HEK293T (cell line): ENCODE results near the gene CAMKMT.

Experiments
- CTCF ChIA-PET: fragments of 350-600 bp; formaldehyde crosslinking; extraction: SDS; loops from one replicate; lab custom pipeline; 2021; ENCODE audit warnings: antibody characterized with exemption, inconsistent platforms; lab: Yijun Ruan, JAX
- POLR2A ChIA-PET: fragments of 350-600 bp; formaldehyde crosslinking; extraction: SDS; loops from one replicate; lab custom pipeline; 2020; ENCODE audit warnings: antibody characterized with exemption, inconsistent platforms; lab: Yijun Ruan, JAX
- DNase-seq: peaks from one replicate; pipeline ENCODE4 v3.0.0; 2012; ENCODE audit warnings: mixed read lengths; ENCODE audit errors: extremely low spot score
- ARNT ChIP-seq: fragments of 450-650 bp; IDR thresholded peaks from 2 replicates; pipeline ENCODE4 v1.6.1; 2017; ENCODE audit warnings: mild to moderate bottlenecking
- BHLHE40 ChIP-seq: fragments of 450-650 bp; IDR thresholded peaks from 2 replicates; pipeline ENCODE4 v1.6.1; 2016; ENCODE audit warnings: mild to moderate bottlenecking, moderate library complexity, borderline replicate concordance
- CTBP1 ChIP-seq: fragments of 450-650 bp; IDR thresholded peaks from 2 replicates; pipeline ENCODE4 v1.6.1; 2016; ENCODE audit warnings: borderline replicate concordance
- ELF4 ChIP-seq: fragments of 450-650 bp; IDR thresholded peaks from 2 replicates; pipeline ENCODE4 v1.6.1; 2017; ENCODE audit warnings: antibody characterized with exemption
- FOXA1 ChIP-seq: fragments of 450-650 bp; IDR thresholded peaks from 2 replicates; pipeline ENCODE4 v1.6.1; 2016; ENCODE audit warnings: mild to moderate bottlenecking
- FOXK2 ChIP-seq: fragments of 450-650 bp; IDR thresholded peaks from 2 replicates; pipeline ENCODE4 v1.6.1; 2016; ENCODE audit warnings: mild to moderate bottlenecking
- FOXM1 ChIP-seq: fragments of 450-650 bp; IDR thresholded peaks from 2 replicates; pipeline ENCODE4 v1.6.1; 2017; ENCODE audit warnings: mild to moderate bottlenecking, borderline replicate concordance
- HDGF ChIP-seq: fragments of 450-650 bp; IDR thresholded peaks from 2 replicates; pipeline ENCODE4 v1.6.1; 2017; ENCODE audit warnings: antibody characterized with exemption, borderline replicate concordance
- L3MBTL2 ChIP-seq: fragments of 450-650 bp; conservative IDR thresholded peaks from 2 replicates; pipeline ENCODE4 v1.6.1; 2016; ENCODE audit warnings: mild to moderate bottlenecking
- LEF1 ChIP-seq: fragments of 450-650 bp; IDR thresholded peaks from 2 replicates; pipeline ENCODE4 v1.6.1; 2017; ENCODE audit warnings: mild to moderate bottlenecking, borderline replicate concordance
- NFRKB ChIP-seq: fragments of 450-650 bp; IDR thresholded peaks from 2 replicates; pipeline ENCODE4 v1.6.1; 2016; ENCODE audit warnings: mild to moderate bottlenecking, moderate library complexity
- PKNOX1 ChIP-seq: fragments of 450-650 bp; IDR thresholded peaks from 2 replicates; pipeline ENCODE4 v1.6.1; 2016
- SP1 ChIP-seq: fragments of 450-650 bp; IDR thresholded peaks from 2 replicates; pipeline ENCODE4 v1.6.1; 2017
- SUZ12 ChIP-seq: fragments of 450-650 bp; IDR thresholded peaks from 2 replicates; pipeline ENCODE4 v1.6.1; 2016; ENCODE audit warnings: mild to moderate bottlenecking
- TARDBP ChIP-seq: fragments of 450-650 bp; IDR thresholded peaks from 2 replicates; pipeline ENCODE4 v1.6.1; 2016
- ZNF384 ChIP-seq: fragments of 450-650 bp; IDR thresholded peaks from 2 replicates; pipeline ENCODE4 v1.6.1; 2016

Gene CAMKMT

GRCh38 chr2:44706681-44707553, 345.2 kb downstream of the CAMKMT start:
- TF ChIP-seq SUZ12 (no peak), SP1 (no peak), HDGF (no peak), CTBP1 (no peak), FOXM1 (no peak), NFRKB (no peak), FOXA1 (no peak)
- CTCF ChIA-PET: no interaction called here
- no peak for DNase-seq
- POLR2A ChIA-PET: no interaction called here

- ChIA-PET POLR2A (no interaction called here), CTCF (interaction anchor here (1.4 kb wide), 1 partner anchor 228 kb away, joined by 3 read pairs; no protein-coding TSS in a partner anchor)
- no peak for DNase-seq
- no peak for TF ChIP-seq PKNOX1
- no peak for TF ChIP-seq CTBP1
- TF ChIP-seq ELF4: no peak
- no peak for TF ChIP-seq SUZ12
- TF ChIP-seq FOXM1: no peak
- no peak for TF ChIP-seq ARNT
- TF ChIP-seq FOXA1: no peak
- TF ChIP-seq SP1: no peak
- TF ChIP-seq BHLHE40: no peak
These were observed 346.4 kb downstream of the CAMKMT start for GRCh38 chr2:44707945-44708660.

GRCh38 chr2:44708661-44709000, 346.9 kb downstream of the CAMKMT start:
- TF ChIP-seq FOXM1 (no peak), BHLHE40 (no peak), ELF4 (no peak), L3MBTL2 (no peak), NFRKB (no peak), HDGF (no peak), SP1 (no peak), SUZ12 (no peak), FOXA1 (no peak), CTBP1 (no peak), ZNF384 (no peak), ARNT (no peak)
- ChIA-PET CTCF (interaction anchor here (0.7 to 1.4 kb wide), 2 partner anchors 229 to 495 kb away, joined by 3 read pairs; no protein-coding TSS in a partner anchor), POLR2A (no interaction called here)
- no peak for DNase-seq

GRCh38 chr2:44713170-44713569, 351.4 kb downstream of the CAMKMT start:
- ChIA-PET CTCF (no interaction called here), POLR2A (no interaction called here)
- no peak for DNase-seq
- no peak for TF ChIP-seq HDGF
- TF ChIP-seq ELF4: no peak
- no peak for TF ChIP-seq FOXA1
- TF ChIP-seq CTBP1: no peak
- TF ChIP-seq FOXK2: no peak
- TF ChIP-seq L3MBTL2: no peak
- no peak for TF ChIP-seq TARDBP
- TF ChIP-seq FOXM1: no peak
- TF ChIP-seq SUZ12: no peak

- peak; percentile 36 for DNase-seq
- ChIA-PET POLR2A (no interaction called here), CTCF (interaction anchor here (0.6 to 0.8 kb wide), 2 partner anchors 9 to 13 kb away, joined by 3 to 4 read pairs; no protein-coding TSS in a partner anchor)
- TF ChIP-seq ZNF384 (no peak), FOXA1 (no peak), FOXK2 (no peak)
These were observed 353.9 kb downstream of the CAMKMT start for GRCh38 chr2:44715671-44716081.

- ChIA-PET CTCF (interaction anchor here (0.6 kb wide), 1 partner anchor 12 kb away, joined by 4 read pairs; no protein-coding TSS in a partner anchor), POLR2A (no interaction called here)
- DNase-seq: no peak
- no peak for TF ChIP-seq FOXK2
- TF ChIP-seq ARNT: no peak
- no peak for TF ChIP-seq CTBP1
- TF ChIP-seq PKNOX1: no peak
- no peak for TF ChIP-seq L3MBTL2
- no peak for TF ChIP-seq NFRKB
- no peak for TF ChIP-seq ELF4
- TF ChIP-seq FOXA1: no peak
- no peak for TF ChIP-seq HDGF
- no peak for TF ChIP-seq ZNF384
- TF ChIP-seq LEF1: no peak
These were observed 354.4 kb downstream of the CAMKMT start for GRCh38 chr2:44716131-44716530.

- DNase-seq: no peak
- TF ChIP-seq ZNF384: no peak
- no peak for TF ChIP-seq HDGF
- no peak for TF ChIP-seq FOXK2
- no peak for TF ChIP-seq FOXA1
- TF ChIP-seq NFRKB: no peak
- TF ChIP-seq SUZ12: no peak
- no peak for TF ChIP-seq PKNOX1
- ChIA-PET CTCF (interaction anchor here (0.6 kb wide), 1 partner anchor 59 kb away, joined by 4 read pairs; no protein-coding TSS in a partner anchor), POLR2A (no interaction called here)
These were observed 356.7 kb downstream of the CAMKMT start for GRCh38 chr2:44718431-44718830.
